H1 (cell line): ENCODE measurements around the gene OXER1. TPM values are rescaled to one million over a fixed set of nuclear protein-coding genes. Genes with fewer than 3 reads are reported as not detected.

Experiments
- CTCF ChIA-PET: fragments of 300-600 bp; sonication (Branson Sonifier 250); formaldehyde crosslinking; loops from one replicate; lab custom pipeline; 2021; ENCODE audit not compliant: partially characterized antibody; lab: Charles Lee
- POLR2A ChIA-PET: fragments of 300-600 bp; sonication (Branson Sonifier 250); formaldehyde crosslinking; loops from one replicate; lab custom pipeline; 2021; ENCODE audit warnings: inconsistent platforms; ENCODE audit not compliant: partially characterized antibody; lab: Charles Lee
- DNase-seq, 2 experiments: peaks; one replicate each; pipeline versions ENCODE4 v3.0.0 to v3.0.0-alpha.2; 2010 to 2022; ENCODE audit warnings: low spot score in 2 of 2, low read depth in 1 of 2, mixed read lengths in 1 of 2
- FAIRE-seq: peaks from 2 replicates; lab custom pipeline; 2011; peaks lifted over from hg19 to GRCh38; lab: Jason Lieb, UNC
- H2AFZ ChIP-seq: 2 replicates; pipeline ENCODE4 v1.8.1; 2012; ENCODE audit warnings: low read length, inconsistent platforms
- H2AK5ac ChIP-seq: 2 replicates; pipeline ENCODE4 v1.6.1; 2013; ENCODE audit warnings: low read depth, low read length
- H2BK120ac ChIP-seq: replicated peaks from 2 replicates; pipeline ENCODE3; 2013; ENCODE audit warnings: low read depth, low read length, inconsistent platforms
- H2BK12ac ChIP-seq: 2 replicates; pipeline ENCODE4 v1.6.1; 2013; ENCODE audit warnings: low read depth, low read length
- H2BK15ac ChIP-seq: 2 replicates; pipeline ENCODE4 v1.6.1; 2013; ENCODE audit warnings: low read length
- H2BK20ac ChIP-seq: 2 replicates; pipeline ENCODE4 v1.6.1; 2013; ENCODE audit warnings: low read length
- H2BK5ac ChIP-seq: 2 replicates; pipeline ENCODE4 v1.6.1; 2013; ENCODE audit warnings: low read depth, low read length
- H3K14ac ChIP-seq: 2 replicates; pipeline ENCODE4 v1.6.1; 2013; ENCODE audit warnings: inconsistent platforms; ENCODE audit not compliant: insufficient read length
- H3K18ac ChIP-seq: 2 replicates; pipeline ENCODE4 v1.6.1; 2013; ENCODE audit warnings: low read length; ENCODE audit errors: extremely low read depth
- H3K23ac ChIP-seq: 2 replicates; pipeline ENCODE4 v1.6.1; 2013; ENCODE audit warnings: inconsistent platforms; ENCODE audit not compliant: insufficient read length
- H3K23me2 ChIP-seq: 2 replicates; pipeline ENCODE4 v1.6.1; 2013; ENCODE audit warnings: low read depth, low read length
- H3K27ac ChIP-seq: 2 replicates; pipeline ENCODE4 v1.6.1; 2011; ENCODE audit warnings: low read depth, low read length, inconsistent platforms
- H3K27me3 ChIP-seq, 4 experiments: replicated peaks in 1 of 4; 1 replicate in 1 of 4; 2 replicates in 3 of 4; pipeline versions ENCODE4 v1.6.1 to v1.8.1; 2011 to 2013; ENCODE audit warnings: low read length in 3 of 4, mild to moderate bottlenecking in 3 of 4, inconsistent platforms in 2 of 4, mixed read lengths in 2 of 4, moderate library complexity in 1 of 4; ENCODE audit not compliant: control insufficient read depth in 3 of 4, insufficient read depth in 3 of 4; ENCODE audit errors: extremely low read depth in 1 of 4
- H3K36me3 ChIP-seq, 4 experiments: 2 replicates each; pipeline versions ENCODE4 v1.6.1 to v1.8.1; 2011 to 2013; ENCODE audit warnings: mild to moderate bottlenecking in 4 of 4, low read length in 3 of 4, moderate library complexity in 2 of 4, control low read depth in 1 of 4, inconsistent platforms in 1 of 4; ENCODE audit not compliant: insufficient read depth in 4 of 4, control insufficient read depth in 2 of 4
- H3K4ac ChIP-seq: replicated peaks from 2 replicates; pipeline ENCODE3; 2013; ENCODE audit warnings: low read length, low read depth, mixed read lengths, inconsistent platforms; ENCODE audit not compliant: insufficient read length
- H3K4me1 ChIP-seq, 4 experiments: replicated peaks in 1 of 4; 1 replicate in 1 of 4; 2 replicates in 3 of 4; pipeline versions ENCODE4 v1.6.1 to v1.8.1; 2011 to 2013; ENCODE audit warnings: low read length in 3 of 4, inconsistent platforms in 2 of 4, mixed read lengths in 1 of 4; ENCODE audit not compliant: insufficient read depth in 4 of 4, control insufficient read depth in 3 of 4
- H3K4me2 ChIP-seq, 2 experiments: 2 replicates each; pipeline versions ENCODE4 v1.6.1 to v1.8.1; 2011 to 2013; ENCODE audit warnings: low read depth in 2 of 2, low read length in 2 of 2, control low read depth in 1 of 2, inconsistent platforms in 1 of 2, mild to moderate bottlenecking in 1 of 2; ENCODE audit not compliant: insufficient read depth in 1 of 2
- H3K4me3 ChIP-seq, 4 experiments: fragments of 200-600, 300-600 bp in 1 of 4; sonication (generic), shearing (Covaris generic), sonication (Bioruptor Twin) in 1 of 4; 2 replicates each; pipeline versions ENCODE4 v1.5.1 to v1.8.1; 2011 to 2016; ENCODE audit warnings: low read length in 4 of 4, low read depth in 3 of 4, control low read depth in 2 of 4, inconsistent platforms in 2 of 4, mild to moderate bottlenecking in 2 of 4, mixed read lengths in 1 of 4, moderate library complexity in 1 of 4; ENCODE audit not compliant: insufficient read depth in 2 of 4; ENCODE audit errors: extremely low read depth in 1 of 4
- H3K56ac ChIP-seq: replicated peaks from 2 replicates; pipeline ENCODE3; 2013; ENCODE audit warnings: low read depth, mild to moderate bottlenecking, mixed read lengths, low read length, inconsistent platforms; ENCODE audit not compliant: insufficient read length
- H3K79me1 ChIP-seq: 2 replicates; pipeline ENCODE4 v1.6.1; 2013; ENCODE audit warnings: low read depth, low read length, control low read depth
- H3K79me2 ChIP-seq, 2 experiments: 2 replicates each; pipeline versions ENCODE4 v1.6.1 to v1.8.1; 2012 to 2013; ENCODE audit warnings: low read length in 2 of 2, mild to moderate bottlenecking in 2 of 2, inconsistent platforms in 1 of 2; ENCODE audit not compliant: insufficient read depth in 2 of 2, control insufficient read depth in 1 of 2
- H3K9ac ChIP-seq, 4 experiments: replicated peaks in 1 of 4; 1 replicate in 1 of 4; 2 replicates in 3 of 4; pipeline versions ENCODE4 v1.6.1 to v1.8.1; 2011 to 2013; ENCODE audit warnings: low read depth in 3 of 4, low read length in 3 of 4, control low read depth in 2 of 4, mild to moderate bottlenecking in 2 of 4, moderate library complexity in 2 of 4, inconsistent platforms in 1 of 4; ENCODE audit errors: extremely low read depth in 1 of 4
- H3K9me3 ChIP-seq, 2 experiments: 2 replicates each; pipeline versions ENCODE4 v1.6.1 to v1.8.1; 2012 to 2013; ENCODE audit warnings: mild to moderate bottlenecking in 2 of 2, moderate library complexity in 2 of 2, control low read depth in 1 of 2, inconsistent platforms in 1 of 2, low read depth in 1 of 2, low read length in 1 of 2, mixed read lengths in 1 of 2; ENCODE audit not compliant: insufficient read depth in 2 of 2
- H4K20me1 ChIP-seq, 2 experiments: replicated peaks in 1 of 2; 2 replicates each; pipeline versions ENCODE3 to v1.8.1; 2011 to 2013; ENCODE audit warnings: inconsistent platforms in 2 of 2, low read length in 2 of 2, mild to moderate bottlenecking in 1 of 2; ENCODE audit not compliant: insufficient read depth in 2 of 2, control insufficient read depth in 1 of 2
- H4K5ac ChIP-seq: 2 replicates; pipeline ENCODE4 v1.6.1; 2013; ENCODE audit warnings: low read length, low read depth, mixed read lengths, inconsistent platforms; ENCODE audit not compliant: insufficient read length
- H4K8ac ChIP-seq: 2 replicates; pipeline ENCODE4 v1.8.0; 2013; ENCODE audit warnings: mild to moderate bottlenecking, moderate library complexity, low read length, inconsistent platforms; ENCODE audit not compliant: insufficient read depth; ENCODE audit errors: extremely low read depth
- H4K91ac ChIP-seq: replicated peaks from 2 replicates; pipeline ENCODE3; 2013; ENCODE audit warnings: low read length, mixed read lengths, inconsistent platforms; ENCODE audit not compliant: insufficient read length
- MAFK ChIP-seq: IDR thresholded peaks from 2 replicates; pipeline ENCODE4 v1.6.1; 2012; ENCODE audit warnings: low read depth, mild to moderate bottlenecking, improper control_type of control experiment, low read length
- SP2 ChIP-seq: IDR thresholded peaks from 2 replicates; pipeline ENCODE4 v1.6.1; 2012; ENCODE audit warnings: mild to moderate bottlenecking, low read length, inconsistent platforms
- TBP ChIP-seq: IDR thresholded peaks from 2 replicates; pipeline ENCODE4 v1.6.1; 2011; ENCODE audit warnings: low read depth, low read length, improper control_type of control experiment
- WGBS, 2 experiments: shearing (Covaris generic) in 1 of 2; methylation state at CpG; one replicate each; pipeline versions ENCODE4 v1.1.6 to v1.1.7; 2013 to 2015; ENCODE audit warnings: low lambda C conversion rate in 2 of 2, mixed read lengths in 2 of 2, inconsistent platforms in 1 of 2, low coverage in 1 of 2, missing lambda C conversion rate in 1 of 2; ENCODE audit not compliant: insufficient replicate concordance in 2 of 2, insufficient coverage in 1 of 2, insufficient read length in 1 of 2; ENCODE audit errors: extremely low coverage in 1 of 2, missing lambda C conversion rate in 1 of 2; 5-methylcytosine and 5-hydroxymethylcytosine counted together
- polyA plus RNA-seq, 7 experiments: library from polyadenylated mRNA; depleted of rRNA in 3 of 7; stranded (reverse) in 5 of 7; unstranded in 2 of 7; fragments of >200 nt in 5 of 7; fragments of 200-250 nt in 2 of 7; gene quantifications; 1 replicate in 5 of 7; 2 replicates in 1 of 7; 4 replicates in 1 of 7; pipeline versions ENCODE4 v1.2.1 to v1.2.3, GENCODE V29; 2011 to 2013; ENCODE audit warnings: missing spikeins in 2 of 7, mixed read lengths in 2 of 7
- total RNA-seq: library from RNA; stranded (reverse); fragmentation: NEBNext Ultra II Directional; extraction: Animal tissue kit (Norgen Biotek cat#: 25700); gene quantifications from 2 replicates; pipeline ENCODE4 v1.2.1, GENCODE V29; 2021

OXER1 gene
- total and polyA plus RNA-seq, 2 of the 8 experiments (the other 6 are each of a cell fraction or from before 2014, with no cell fraction given): 1.2 to 2.9 TPM

DNA sequence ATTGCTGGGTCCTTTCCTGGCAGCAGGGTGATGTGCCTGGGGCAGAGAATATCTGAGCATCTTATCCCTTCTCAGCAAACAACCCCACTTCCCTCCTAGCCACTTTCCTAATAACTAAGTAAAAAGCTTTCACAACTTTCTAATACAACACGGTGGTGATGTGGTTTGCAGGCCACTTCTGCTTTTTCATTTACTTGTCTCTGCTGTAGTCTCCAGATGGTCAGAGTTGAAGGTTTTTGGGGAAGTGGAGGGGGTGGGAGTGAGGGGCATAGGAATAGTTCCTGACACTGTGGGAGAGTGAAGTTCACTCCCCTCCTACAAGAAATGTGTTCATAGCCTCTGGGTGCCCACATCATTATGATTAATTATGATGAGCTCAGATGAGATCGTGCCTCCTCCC lies 11.6 kb downstream of the OXER1 start:
- Histone ChIP-seq H3K36me3 (peaks cover 0 to 3% (median 0%) of the 10 kb centered on the region in 4 experiments; a peak in 1 of 8 replicates), H3K23me2 (no peaks in the 10 kb centered on the region), H3K27ac (no peak overlapping the region), H2BK5ac (no peak overlapping the region), H3K18ac (no peak overlapping the region), H3K56ac (no peak overlapping the region), H3K14ac (no peak overlapping the region)
- CTCF ChIA-PET: interaction anchor here (0.9 to 6.2 kb wide), 5 partner anchors 9 to 28 kb away, joined by 3 to 35 read pairs (median 5); no protein-coding TSS in a partner anchor
- DNase-seq: no peak
- WGBS, 2 experiments: 82% methylated on average over 2 of the region's 2 CpGs; no CpG with 5 or more reads in 1 of the 2 experiments
- TF ChIP-seq TBP (no peak), SP2 (no peak), MAFK (no peak)
- TF ChIP-seq, all 59 proteins: peak for 0
- no peak overlapping the region for H3K23ac ChIP-seq
- H3K79me1 ChIP-seq: no peaks in the 10 kb centered on the region
- no peak overlapping the region for H4K91ac ChIP-seq
- H4K20me1 ChIP-seq: no peaks in the 10 kb centered on the region
- no peak for FAIRE-seq
- H3K4me2 ChIP-seq: no peak overlapping the region
- H4K5ac ChIP-seq: no peak overlapping the region
- no peaks in the 10 kb centered on the region for H3K9me3 ChIP-seq
- no peaks in the 10 kb centered on the region for H3K79me2 ChIP-seq
- no peak overlapping the region for H4K8ac ChIP-seq
- H3K4ac ChIP-seq: no peak overlapping the region
- no peak overlapping the region for H2BK15ac ChIP-seq
- H2BK120ac ChIP-seq: no peak overlapping the region
- no peaks in the 10 kb centered on the region for H3K27me3 ChIP-seq
- H2AK5ac ChIP-seq: no peak overlapping the region
- H3K4me3 ChIP-seq: no peak overlapping the region
- H3K9ac ChIP-seq: no peak overlapping the region
- H2AFZ ChIP-seq: no peak overlapping the region
- H2BK12ac ChIP-seq: no peak overlapping the region
- H2BK20ac ChIP-seq: no peak overlapping the region
- POLR2A ChIA-PET: interaction anchor here (0.7 to 1.0 kb wide), 2 partner anchors 10 to 11 kb away, joined by 3 to 4 read pairs; no protein-coding TSS in a partner anchor
- no peaks in the 10 kb centered on the region for H3K4me1 ChIP-seq
